Naive B cell (primary cell): ENCODE results near the gene TOR4A. TPM values are rescaled to one million over a fixed set of nuclear protein-coding genes. Genes with fewer than 3 reads are reported as not detected.

Source experiments
- ATAC-seq, 2 donors: fragments of 150-1000 bp; cut with Tn5 transposase; 2 replicates each; pipeline ENCODE4 v1.10.0; 2021; ENCODE audit warnings: low read depth in 2 of 2, mild to moderate bottlenecking in 2 of 2, moderate library complexity in 2 of 2
- DNase-seq: peaks from one replicate; pipeline ENCODE4 v3.0.0; 2022
- H3K27ac Mint-ChIP-seq, 6 donors: one replicate each; pipeline ENCODE4 v1.8.0; 2020 to 2022; ENCODE audit warnings: mild to moderate bottlenecking in 6 of 6, mixed read lengths in 6 of 6, moderate library complexity in 5 of 6, inconsistent platforms in 2 of 6
- H3K27me3 Mint-ChIP-seq, 3 donors: one replicate each; pipeline ENCODE4 v1.8.0; 2021 to 2022; ENCODE audit warnings: mixed read lengths in 3 of 3, mild to moderate bottlenecking in 1 of 3
- H3K36me3 Mint-ChIP-seq, 2 donors: one replicate each; pipeline ENCODE4 v1.8.0; 2020 to 2022; ENCODE audit warnings: mixed read lengths in 2 of 2, inconsistent platforms in 1 of 2, mild to moderate bottlenecking in 1 of 2
- H3K4me1 Mint-ChIP-seq, 3 donors: one replicate each; pipeline ENCODE4 v1.8.0; 2020 to 2022; ENCODE audit warnings: mixed read lengths in 3 of 3, inconsistent platforms in 1 of 3, mild to moderate bottlenecking in 1 of 3, moderate library complexity in 1 of 3
- H3K4me3 Mint-ChIP-seq, 8 donors: one replicate each; pipeline ENCODE4 v1.8.0; 2020 to 2022; ENCODE audit warnings: mild to moderate bottlenecking in 8 of 8, mixed read lengths in 8 of 8, moderate library complexity in 8 of 8, inconsistent platforms in 2 of 8
- H3K9me3 Mint-ChIP-seq, 7 donors: one replicate each; pipeline ENCODE4 v1.8.0; 2020 to 2022; ENCODE audit warnings: mixed read lengths in 7 of 7, mild to moderate bottlenecking in 5 of 7, inconsistent platforms in 2 of 7, moderate library complexity in 1 of 7
- polyA plus RNA-seq, 6 donors: library from polyadenylated mRNA; unstranded; fragments of 300-500 nt; fragmentation: Illumina TruSeq; gene quantifications; one replicate each; pipeline ENCODE4 v1.2.3, GENCODE V29; 2021; ENCODE audit warnings: low read depth in 6 of 6

The TOR4A gene
- polyA plus RNA-seq, 6 donors from 2014 or later = 2.4 to 6.2 (median 4.1) TPM

DNA sequence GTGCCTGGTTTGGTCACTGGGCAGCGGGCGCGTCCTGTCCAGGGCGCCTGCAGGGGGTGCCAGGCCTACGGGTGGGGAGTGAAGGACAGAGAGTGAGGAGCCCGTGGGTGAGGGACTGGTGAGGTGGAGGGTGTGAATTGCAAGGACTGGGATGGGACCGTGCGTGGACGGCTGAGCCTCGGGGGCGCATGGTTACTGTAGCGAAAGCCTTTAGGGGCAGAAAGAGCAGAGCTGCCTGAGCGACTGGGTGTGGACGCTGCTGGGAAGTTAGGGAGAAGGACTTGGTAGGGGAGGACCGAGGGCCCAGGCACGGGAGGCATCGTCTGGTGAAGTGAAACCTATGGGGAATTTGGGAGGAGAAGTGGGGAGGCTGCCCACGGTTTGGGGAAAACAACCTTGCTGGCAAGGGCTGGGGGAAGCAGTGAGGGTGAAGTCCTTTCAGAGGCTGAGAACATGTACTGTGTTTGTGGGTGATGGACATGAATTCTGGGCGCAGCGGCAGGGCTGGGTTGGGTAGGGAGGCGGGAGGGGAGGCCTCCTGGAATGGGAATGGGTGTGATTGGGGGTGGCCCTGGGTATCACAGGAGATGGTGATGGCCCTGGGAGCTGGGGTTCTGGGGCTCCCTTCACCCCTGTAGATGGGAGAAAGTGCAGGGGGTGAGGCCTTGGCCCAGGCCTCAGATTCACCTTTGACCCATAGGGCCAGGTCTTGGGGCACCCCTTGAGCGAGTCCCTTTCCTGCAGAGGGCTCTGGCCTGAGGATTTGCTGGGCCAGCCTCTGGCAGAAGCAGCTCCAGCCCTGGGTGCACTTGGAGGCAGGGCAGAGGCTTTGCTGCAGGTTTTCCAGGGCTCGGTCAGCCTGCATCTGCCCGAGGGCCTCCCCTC, 1.7 kb upstream of the TOR4A start:
- no peak for DNase-seq
- H3K36me3 Mint-ChIP-seq = no peaks in the 10 kb centered on the region

DNA sequence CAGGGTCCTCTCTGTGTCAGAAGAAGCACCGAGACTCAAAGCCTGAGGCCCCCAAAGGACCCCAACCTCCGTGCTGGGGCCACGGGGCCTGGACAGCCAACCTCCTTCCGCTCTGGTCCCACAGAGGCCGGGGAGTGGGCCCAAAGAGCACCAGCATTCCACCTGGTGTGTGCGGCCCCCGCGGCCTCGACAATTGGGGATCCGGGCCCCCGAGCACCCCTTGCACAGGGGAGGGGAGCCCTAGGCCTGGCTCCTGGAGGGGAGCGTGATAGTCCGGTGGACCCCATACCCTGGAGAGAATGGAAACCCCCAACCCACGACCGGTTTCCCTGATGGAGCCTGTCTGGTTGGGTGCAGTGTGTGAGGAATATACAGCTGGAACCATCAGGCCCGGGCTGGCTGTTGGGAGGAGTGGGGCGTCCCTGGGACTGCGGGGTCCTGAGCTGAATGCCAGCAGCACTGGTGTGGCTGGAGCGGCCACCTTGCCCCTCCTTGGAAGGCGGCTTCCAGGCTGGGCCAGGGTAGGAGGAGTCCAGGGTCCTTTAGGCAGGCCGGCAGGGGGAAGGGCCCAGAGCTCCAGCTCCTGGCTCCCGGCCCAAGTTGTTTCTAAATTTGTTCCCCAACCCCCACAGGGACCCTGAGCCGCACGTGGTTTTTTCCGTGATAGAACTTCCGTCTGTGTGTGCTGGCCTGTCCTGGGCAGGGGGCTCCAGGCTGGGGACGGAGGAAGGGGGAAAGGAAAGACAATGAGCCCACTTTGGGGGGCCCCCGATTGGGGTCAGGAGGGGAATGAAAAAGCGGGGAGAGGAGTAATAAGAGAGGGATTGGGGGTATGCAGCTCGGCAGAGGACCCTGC, 825 bp upstream of the TOR4A start:
- Mint-ChIP-seq H3K9me3 (no peaks in the 10 kb centered on the region), H3K4me3 (peak overlapping the region; percentile 87 to 95 (median 90)), H3K4me1 (peaks cover 28 to 37% (median 30%) of the 10 kb centered on the region in 3 donors), H3K27me3 (no peaks in the 10 kb centered on the region), H3K36me3 (no peaks in the 10 kb centered on the region), H3K27ac (peak overlapping the region in 5 of 6 donors; percentile 89 to 96 (median 90))
- DNase-seq (no peak), ATAC-seq (peak in 1 of 2 donors; percentile 14)

More for the DNA sequence above, 1.7 kb upstream of the TOR4A start:
- H3K4me1 Mint-ChIP-seq = peaks cover 28 to 42% (median 32%) of the 10 kb centered on the region in 3 donors
- peak overlapping the region in 3 of 6 donors; percentile 38 to 94 (median 85) for H3K27ac Mint-ChIP-seq
- no peak for ATAC-seq
- no peaks in the 10 kb centered on the region for H3K27me3 Mint-ChIP-seq
- H3K9me3 Mint-ChIP-seq = no peaks in the 10 kb centered on the region
- H3K4me3 Mint-ChIP-seq = peak overlapping the region; percentile 45 to 90 (median 68)

DNA sequence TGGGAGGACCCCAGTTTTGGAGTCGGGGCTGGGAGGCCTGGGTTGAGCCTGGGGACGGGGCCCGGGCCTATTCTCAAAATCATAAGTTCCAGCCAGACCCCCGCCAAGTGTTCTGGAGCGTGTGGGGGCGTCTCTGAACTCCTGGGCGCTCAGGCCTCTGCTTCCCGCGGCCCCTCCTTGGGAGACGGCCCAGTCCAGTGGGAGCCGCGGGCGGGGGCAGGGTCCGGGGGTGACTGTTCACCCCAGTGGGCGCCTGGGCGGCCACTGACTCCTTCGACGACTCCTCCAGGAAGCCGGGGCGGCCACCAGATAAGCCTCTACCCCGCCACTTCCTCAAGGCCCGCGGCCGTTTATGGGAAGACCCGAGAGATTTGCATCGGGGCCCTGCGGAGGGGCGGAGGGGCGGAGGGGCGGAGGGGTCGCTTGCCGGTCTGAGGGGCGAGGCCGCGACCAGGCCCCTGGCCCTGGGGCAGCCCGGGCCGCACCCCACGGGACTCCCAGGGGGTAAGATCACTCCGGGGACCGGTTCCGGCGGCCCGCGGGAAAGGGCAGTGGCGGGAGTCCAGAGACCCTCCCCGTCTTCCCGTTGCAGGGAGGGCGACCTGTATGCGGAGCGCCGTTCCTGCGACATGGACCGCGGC, 655 bp downstream of the TOR4A start:
- H3K4me3 Mint-ChIP-seq = peak overlapping the region; percentile 87 to 95 (median 90)
- peak overlapping the region in 5 of 6 donors; percentile 85 to 97 (median 90) for H3K27ac Mint-ChIP-seq
- no peaks in the 10 kb centered on the region for H3K9me3 Mint-ChIP-seq
- ATAC-seq = peak; percentile 26 to 29
- DNase-seq = no peak
- peaks cover 32 to 48% (median 45%) of the 10 kb centered on the region in 3 donors for H3K4me1 Mint-ChIP-seq
- no peaks in the 10 kb centered on the region for H3K36me3 Mint-ChIP-seq
- no peaks in the 10 kb centered on the region for H3K27me3 Mint-ChIP-seq

DNA sequence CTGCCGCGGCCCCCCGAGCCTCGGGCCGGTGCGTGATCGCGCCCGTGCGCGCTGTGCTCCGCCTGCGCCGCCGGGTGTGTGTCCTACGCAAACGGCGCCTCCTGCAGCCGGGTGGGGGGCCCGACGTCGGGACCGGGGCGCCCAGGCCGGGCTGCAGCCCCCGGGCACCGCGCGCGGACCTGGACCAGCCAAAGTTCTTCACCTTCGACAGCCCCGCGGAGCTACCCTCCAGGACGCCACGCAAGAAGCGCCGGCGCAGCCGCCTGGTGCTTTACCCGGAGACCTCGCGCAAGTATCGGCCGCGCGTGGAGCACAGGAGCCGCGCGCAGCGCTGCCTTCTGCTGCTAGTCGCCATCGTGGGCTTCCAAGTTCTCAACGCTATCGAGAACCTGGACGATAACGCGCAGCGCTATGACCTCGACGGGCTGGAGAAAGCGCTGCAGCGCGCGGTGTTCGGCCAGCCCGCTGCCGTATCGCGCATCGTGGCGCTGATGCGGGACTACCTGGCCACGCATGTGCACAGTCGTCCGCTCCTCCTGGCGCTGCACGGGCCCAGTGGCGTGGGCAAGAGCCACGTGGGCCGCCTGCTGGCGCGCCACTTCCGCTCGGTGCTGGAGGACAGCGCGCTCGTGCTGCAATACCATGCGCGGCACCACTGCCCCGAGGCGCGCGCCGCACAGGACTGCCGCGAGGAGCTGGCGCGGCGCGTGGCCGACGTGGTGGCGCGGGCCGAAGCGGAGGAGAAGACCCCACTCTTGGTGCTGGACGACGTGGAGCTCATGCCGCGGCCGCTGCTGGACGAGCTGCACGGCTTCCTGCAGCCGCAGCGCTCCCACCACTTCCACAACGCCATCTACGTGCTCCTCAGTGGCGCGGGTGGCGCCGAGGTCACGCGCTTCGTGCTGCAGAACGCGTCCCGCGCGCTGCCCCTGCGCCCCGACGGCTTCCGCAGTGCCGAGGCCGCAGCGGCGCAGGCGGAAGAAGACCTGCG, 1.5 kb downstream of the TOR4A start:
- H3K27ac Mint-ChIP-seq = no peak overlapping the region
- peak overlapping the region in 1 of 8 donors; percentile 44 for H3K4me3 Mint-ChIP-seq

DNA sequence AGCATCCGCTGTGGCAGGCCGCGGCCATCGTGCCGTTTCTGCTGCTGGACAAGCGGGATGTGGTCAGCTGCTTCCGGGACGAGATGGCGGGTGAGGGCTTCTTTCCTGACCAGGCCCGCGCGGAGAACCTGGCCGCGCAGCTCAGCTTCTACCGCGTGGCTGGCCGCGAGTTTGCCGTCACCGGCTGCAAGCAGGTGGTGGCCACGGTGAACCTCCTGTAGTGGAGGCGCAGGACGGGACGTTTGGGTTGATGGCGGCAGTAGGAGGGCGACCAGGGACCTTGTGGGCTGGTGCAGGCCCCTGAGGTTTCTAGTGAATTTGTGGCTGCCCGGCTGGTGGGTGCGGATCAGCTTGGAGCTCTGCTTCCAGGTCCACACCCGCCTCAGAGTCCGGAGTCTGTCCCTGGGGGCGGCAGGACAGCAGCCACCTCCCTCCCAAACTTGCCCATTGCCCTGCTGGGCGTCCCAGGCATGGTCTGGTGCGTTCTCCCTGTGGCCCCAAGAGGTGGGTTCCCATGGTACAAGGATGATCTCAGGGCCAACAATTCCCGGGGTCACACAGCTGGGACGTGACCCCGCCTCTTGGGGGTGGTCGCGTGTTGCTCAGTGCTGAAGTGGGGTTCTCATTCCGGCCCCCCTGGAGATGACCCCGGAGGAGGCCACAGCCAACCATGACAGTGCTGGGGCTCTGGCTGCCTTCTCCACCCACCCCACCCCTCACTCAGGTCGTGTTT, 2.4 kb downstream of the TOR4A start:
- ATAC-seq (no peak), DNase-seq (no peak)
- peak overlapping the region in 7 of 8 donors; percentile 12 to 72 (median 41) for H3K4me3 Mint-ChIP-seq
- H3K27ac Mint-ChIP-seq = no peak overlapping the region
- no peaks in the 10 kb centered on the region for H3K27me3 Mint-ChIP-seq
- peaks cover 26 to 40% (median 39%) of the 10 kb centered on the region in 3 donors for H3K4me1 Mint-ChIP-seq
- H3K36me3 Mint-ChIP-seq = no peaks in the 10 kb centered on the region
- no peaks in the 10 kb centered on the region for H3K9me3 Mint-ChIP-seq

More for the DNA sequence above, 1.5 kb downstream of the TOR4A start:
- Mint-ChIP-seq H3K4me1 (peaks cover 32 to 48% (median 47%) of the 10 kb centered on the region in 3 donors), H3K36me3 (no peaks in the 10 kb centered on the region), H3K9me3 (no peaks in the 10 kb centered on the region), H3K27me3 (no peaks in the 10 kb centered on the region)
- DNase-seq (no peak), ATAC-seq (no peak)

DNA sequence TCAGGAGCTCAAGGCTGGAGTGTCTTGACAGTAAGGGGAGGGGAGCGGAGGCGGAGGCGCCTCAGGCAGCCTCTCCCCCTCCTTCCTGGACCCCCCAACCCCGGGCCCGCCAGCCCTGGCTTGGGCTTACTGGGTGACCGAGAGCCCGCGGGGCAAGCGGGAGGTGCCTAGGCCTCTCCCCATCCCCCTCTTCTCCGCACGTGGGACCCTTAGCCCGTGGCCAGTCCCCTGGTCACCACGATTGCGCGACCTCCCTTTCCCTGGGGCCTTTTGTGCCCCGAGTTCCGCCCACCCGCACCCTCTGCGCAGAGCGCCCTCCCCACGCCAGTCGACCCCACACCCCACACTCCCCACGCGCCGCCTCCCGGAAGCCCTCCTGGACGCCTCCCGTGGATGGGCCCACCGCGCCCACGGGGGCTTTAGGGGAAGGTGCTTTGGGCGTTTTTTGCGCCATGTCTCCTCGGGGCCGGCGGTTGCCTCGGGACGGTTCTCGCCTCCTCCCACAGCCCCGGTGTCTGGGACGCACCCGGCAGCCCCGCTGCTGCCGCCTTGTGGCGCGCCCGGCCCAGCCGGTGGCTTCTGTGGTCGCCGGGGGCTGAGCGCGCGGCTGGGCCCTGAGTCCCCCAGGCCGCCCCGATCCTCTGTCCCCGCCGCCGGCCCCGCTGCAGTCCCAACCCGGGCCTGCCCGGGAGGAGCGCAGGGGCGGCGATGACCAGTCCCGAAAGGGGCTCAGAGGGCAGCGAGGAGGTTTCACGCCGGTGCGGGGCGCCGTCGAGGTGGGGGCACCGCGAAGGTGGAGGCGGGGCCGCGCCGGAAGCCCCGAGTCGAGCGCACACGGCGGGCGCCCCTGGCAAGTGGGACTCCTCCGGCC, 3.2 kb downstream of the TOR4A start:
- Mint-ChIP-seq H3K27ac (no peak overlapping the region), H3K36me3 (no peaks in the 10 kb centered on the region), H3K9me3 (no peaks in the 10 kb centered on the region), H3K4me3 (peak overlapping the region in 4 of 8 donors; percentile 20 to 66 (median 46)), H3K4me1 (peaks cover 18 to 33% (median 31%) of the 10 kb centered on the region in 3 donors), H3K27me3 (no peaks in the 10 kb centered on the region)
- no peak for DNase-seq
- peak; percentile 34 to 48 for ATAC-seq

DNA sequence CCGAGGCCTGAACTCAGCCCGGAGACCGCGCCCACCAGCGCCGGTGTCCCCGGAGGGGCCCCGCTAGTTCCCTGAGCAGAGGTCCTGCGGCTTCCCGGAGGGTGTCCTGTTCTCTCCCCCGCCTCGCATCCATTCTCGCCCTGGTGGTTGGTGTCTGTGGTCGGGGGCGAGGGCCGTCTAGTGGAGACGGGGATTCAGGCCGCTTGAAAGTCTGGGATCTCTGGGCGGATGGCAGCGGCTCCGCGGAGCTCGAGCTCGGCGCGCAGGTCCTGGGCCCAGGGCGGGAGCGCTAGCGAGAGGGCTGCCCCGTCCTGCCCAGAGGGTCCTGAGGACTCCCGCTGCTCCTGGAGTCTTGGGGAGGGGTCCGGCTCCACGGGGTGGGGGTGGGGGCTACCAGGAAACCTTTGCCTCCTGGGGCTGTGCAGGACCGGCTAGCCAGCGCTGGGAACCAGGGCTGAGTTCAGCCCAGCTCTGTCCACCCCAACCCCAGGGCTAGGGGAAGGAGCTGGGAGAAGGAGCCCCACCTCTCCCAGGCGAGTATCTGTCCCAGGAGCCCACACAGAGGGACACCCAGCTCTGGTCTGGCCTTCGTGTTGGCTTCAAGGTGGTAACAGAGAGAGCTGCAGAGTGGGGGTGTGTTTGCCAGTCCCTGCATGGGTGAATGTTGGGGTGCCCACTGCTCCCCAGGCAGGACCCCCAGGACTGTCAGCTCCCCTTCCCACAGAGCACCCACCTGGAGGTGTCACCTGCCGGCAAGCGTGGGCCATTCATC, 4.0 kb downstream of the TOR4A start:
- ATAC-seq (no peak), DNase-seq (no peak)
- peak overlapping the region in 3 of 8 donors; percentile 13 to 35 (median 23) for H3K4me3 Mint-ChIP-seq
- H3K9me3 Mint-ChIP-seq = no peaks in the 10 kb centered on the region
- no peaks in the 10 kb centered on the region for H3K27me3 Mint-ChIP-seq
- peaks cover 15 to 37% (median 33%) of the 10 kb centered on the region in 3 donors for H3K4me1 Mint-ChIP-seq
- peak overlapping the region in 2 of 6 donors; percentile 6 to 19 for H3K27ac Mint-ChIP-seq
- no peaks in the 10 kb centered on the region for H3K36me3 Mint-ChIP-seq

DNA sequence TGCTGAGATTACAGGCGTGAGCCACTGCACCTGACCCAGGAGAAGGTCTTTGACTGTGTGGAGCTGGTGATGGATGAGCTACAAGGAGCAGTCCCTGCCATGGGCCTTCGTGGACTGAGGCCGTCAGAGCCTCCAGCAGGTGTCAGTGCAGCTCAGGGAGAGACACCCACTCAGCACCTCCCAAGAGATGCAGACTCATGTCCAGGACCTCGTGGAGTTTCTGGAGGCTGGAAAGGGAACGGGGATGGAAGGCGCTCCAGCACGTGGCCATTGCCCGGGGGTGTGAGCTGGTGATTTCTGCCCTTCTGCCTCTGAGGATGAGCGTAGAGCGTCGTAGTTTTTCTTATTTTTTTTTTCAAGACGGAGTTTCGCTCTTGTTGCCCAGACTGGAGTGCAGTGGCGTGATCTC, 9.5 kb downstream of the TOR4A start:
- no peaks in the 10 kb centered on the region for H3K36me3 Mint-ChIP-seq
- peak overlapping the region in 7 of 8 donors; percentile 42 to 75 (median 68) for H3K4me3 Mint-ChIP-seq

DNA sequence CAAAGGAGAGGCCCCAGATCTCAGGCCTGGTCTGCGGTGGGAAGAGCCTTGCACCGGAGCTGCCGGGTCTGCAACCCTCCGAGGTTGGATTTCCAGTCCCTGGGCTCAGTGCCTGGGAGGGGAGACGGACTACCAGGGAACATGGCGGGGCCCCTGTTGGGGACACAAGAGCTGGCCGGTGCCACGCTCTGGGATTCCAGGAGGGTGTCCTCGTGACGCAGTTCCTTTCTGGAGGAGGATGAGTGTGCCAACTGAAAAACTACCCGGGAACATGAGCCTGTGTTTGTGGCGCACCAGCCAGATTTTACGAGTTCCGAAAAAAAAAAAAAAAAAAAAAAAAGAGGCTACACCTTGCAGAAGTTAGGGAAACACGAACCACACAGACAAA, 15.6 kb downstream of the TOR4A start:
- DNase-seq (no peak), ATAC-seq (no peak)
- Mint-ChIP-seq H3K9me3 (peaks cover 0 to 2% (median 0%) of the 10 kb centered on the region in 7 donors), H3K27ac (peak overlapping the region in 1 of 6 donors; percentile 15), H3K36me3 (no peaks in the 10 kb centered on the region), H3K4me1 (peaks cover 9 to 12% (median 11%) of the 10 kb centered on the region in 3 donors), H3K27me3 (peaks cover 13 to 28% (median 20%) of the 10 kb centered on the region in 3 donors), H3K4me3 (peak overlapping the region in 2 of 8 donors; percentile 61 to 66)

More for the DNA sequence above, 9.5 kb downstream of the TOR4A start:
- peaks cover 10 to 32% (median 23%) of the 10 kb centered on the region in 3 donors for H3K4me1 Mint-ChIP-seq
- H3K27ac Mint-ChIP-seq = peak overlapping the region in 5 of 6 donors; percentile 78 to 94 (median 89)
- DNase-seq = no peak
- peak; percentile 25 to 35 for ATAC-seq
- peaks cover 0 to 2% (median 0%) of the 10 kb centered on the region in 7 donors for H3K9me3 Mint-ChIP-seq
- H3K27me3 Mint-ChIP-seq = no peaks in the 10 kb centered on the region

DNA sequence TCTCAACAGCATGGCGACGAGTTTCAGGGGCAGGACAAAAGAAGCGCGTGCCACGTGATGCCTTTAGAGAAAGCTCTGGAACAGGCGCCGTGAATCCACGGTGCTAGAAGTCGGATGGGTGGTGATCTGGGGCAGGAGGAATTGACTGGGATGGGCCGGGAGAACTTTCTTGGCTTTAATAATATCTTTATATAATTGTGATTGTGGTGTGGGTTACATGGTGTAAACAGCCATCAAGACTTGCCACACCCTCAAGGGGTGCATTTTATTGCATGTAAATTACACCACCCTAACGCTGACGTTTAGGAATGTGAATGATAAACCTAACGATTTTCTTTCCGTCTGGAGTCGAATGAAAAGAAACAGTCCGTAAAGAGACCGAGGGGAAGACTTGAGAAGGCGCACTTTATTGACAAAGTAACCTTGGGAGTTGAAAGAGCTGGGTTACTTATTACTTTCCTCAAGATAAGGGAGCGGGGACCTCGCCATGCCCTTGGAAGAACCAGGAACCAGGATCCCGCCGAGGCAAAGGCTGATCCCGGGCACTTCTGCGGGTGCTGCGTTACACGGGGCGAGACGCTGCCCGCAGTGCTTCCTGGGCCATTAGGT, 16.1 kb downstream of the TOR4A start:
- ATAC-seq (no peak), DNase-seq (no peak)
- H3K9me3 Mint-ChIP-seq = peaks cover 0 to 2% (median 0%) of the 10 kb centered on the region in 7 donors
- peak overlapping the region in 4 of 8 donors; percentile 42 to 69 (median 64) for H3K4me3 Mint-ChIP-seq
- peaks cover 13 to 33% (median 20%) of the 10 kb centered on the region in 3 donors for H3K27me3 Mint-ChIP-seq
- peaks cover 9 to 12% (median 11%) of the 10 kb centered on the region in 3 donors for H3K4me1 Mint-ChIP-seq
- no peak overlapping the region for H3K27ac Mint-ChIP-seq
- no peaks in the 10 kb centered on the region for H3K36me3 Mint-ChIP-seq
